Ishikawa (cell line): ENCODE data around the gene CSH1.
"Not testable (repeated sequence)": the region's sequence is repeated elsewhere in the genome, so short reads cannot be mapped to it uniquely, and the experiment has no call there.

ENCODE experiments used
- MAX ChIP-seq: IDR thresholded peaks from 2 replicates; pipeline ENCODE4 v1.6.1; 2012
- REST ChIP-seq: IDR thresholded peaks from 2 replicates; pipeline ENCODE4 v1.6.1; 2012; ENCODE audit warnings: low read depth, mild to moderate bottlenecking
- TCF12 ChIP-seq: IDR thresholded peaks from 2 replicates; pipeline ENCODE4 v1.6.1; 2012; ENCODE audit warnings: low read depth
- ZBTB7A ChIP-seq: IDR thresholded peaks from 2 replicates; pipeline ENCODE4 v1.6.1; 2012; ENCODE audit warnings: low read depth

- not testable (repeated sequence) for TF ChIP-seq MAX, REST, TCF12, ZBTB7A
These were observed 7.4 kb upstream of the CSH1 start for GRCh38 chr17:63903787-63904201.
